ENCODE results near the gene DNAH2. TPM values are rescaled to one million over a fixed set of nuclear protein-coding genes. Genes with fewer than 3 reads are reported as not detected.

Gene DNAH2
- total RNA-seq, 1 experiment from 2014 or later, result 0.17 TPM

GRCh38 chr17:7720125-7720524 is 2.6 kb downstream of the DNAH2 start:
- DNase-seq (ENCODE audit: low spot score), result no peak

GRCh38 chr17:7721612-7722011 is 4.1 kb downstream of the DNAH2 start:
- DNase-seq (ENCODE audit: low spot score), result no peak

GRCh38 chr17:7727886-7728285 is 10.3 kb downstream of the DNAH2 start:
- DNase-seq (ENCODE audit: low spot score), result no peak

GRCh38 chr17:7729816-7730215 is 12.3 kb downstream of the DNAH2 start:
- no peak for DNase-seq (ENCODE audit: low spot score)

- DNase-seq (ENCODE audit: low spot score), result no peak
Measured at GRCh38 chr17:7732981-7733539, 15.5 kb downstream of the DNAH2 start.

GRCh38 chr17:7737601-7738000 is 20.1 kb downstream of the DNAH2 start:
- DNase-seq (ENCODE audit: low spot score), result no peak

- DNase-seq (ENCODE audit: low spot score), result no peak
Measured at GRCh38 chr17:7739746-7740145, 22.2 kb downstream of the DNAH2 start.

- DNase-seq (ENCODE audit: low spot score), result peak; percentile 29
Measured at GRCh38 chr17:7740481-7741001, 23.0 kb downstream of the DNAH2 start.

- no peak for DNase-seq (ENCODE audit: low spot score)
Measured at GRCh38 chr17:7742729-7743128, 25.2 kb downstream of the DNAH2 start.

GRCh38 chr17:7744416-7744815 is 26.9 kb downstream of the DNAH2 start:
- no peak for DNase-seq (ENCODE audit: low spot score)

- peak; percentile 89 for DNase-seq (ENCODE audit: low spot score)
Measured at GRCh38 chr17:7745748-7746470, 28.4 kb downstream of the DNAH2 start.

GRCh38 chr17:7747635-7748071 is 30.1 kb downstream of the DNAH2 start:
- peak; percentile 71 for DNase-seq (ENCODE audit: low spot score)

GRCh38 chr17:7748076-7748775 is 30.7 kb downstream of the DNAH2 start:
- no peak for DNase-seq (ENCODE audit: low spot score)

- peak; percentile 93 for DNase-seq (ENCODE audit: low spot score)
Measured at GRCh38 chr17:7750321-7750821, 32.8 kb downstream of the DNAH2 start.

- no peak for DNase-seq (ENCODE audit: low spot score)
Measured at GRCh38 chr17:7754656-7755055, 37.1 kb downstream of the DNAH2 start.

- DNase-seq (ENCODE audit: low spot score), result peak; percentile 47
Measured at GRCh38 chr17:7755095-7755890, 37.7 kb downstream of the DNAH2 start.

- no peak for DNase-seq (ENCODE audit: low spot score)
Measured at GRCh38 chr17:7756968-7757367, 39.4 kb downstream of the DNAH2 start.

GRCh38 chr17:7763919-7764318 is 46.4 kb downstream of the DNAH2 start:
- no peak for DNase-seq (ENCODE audit: low spot score)

GRCh38 chr17:7767004-7767403 is 49.5 kb downstream of the DNAH2 start:
- DNase-seq (ENCODE audit: low spot score), result no peak

- DNase-seq (ENCODE audit: low spot score), result peak; percentile 69
Measured at GRCh38 chr17:7767405-7768021, 50.0 kb downstream of the DNAH2 start.

- DNase-seq (ENCODE audit: low spot score), result no peak
Measured at GRCh38 chr17:7769854-7770253, 52.3 kb downstream of the DNAH2 start.

Measured in A172 (cell line).